ENCODE data around the gene GPR68.

DNA sequence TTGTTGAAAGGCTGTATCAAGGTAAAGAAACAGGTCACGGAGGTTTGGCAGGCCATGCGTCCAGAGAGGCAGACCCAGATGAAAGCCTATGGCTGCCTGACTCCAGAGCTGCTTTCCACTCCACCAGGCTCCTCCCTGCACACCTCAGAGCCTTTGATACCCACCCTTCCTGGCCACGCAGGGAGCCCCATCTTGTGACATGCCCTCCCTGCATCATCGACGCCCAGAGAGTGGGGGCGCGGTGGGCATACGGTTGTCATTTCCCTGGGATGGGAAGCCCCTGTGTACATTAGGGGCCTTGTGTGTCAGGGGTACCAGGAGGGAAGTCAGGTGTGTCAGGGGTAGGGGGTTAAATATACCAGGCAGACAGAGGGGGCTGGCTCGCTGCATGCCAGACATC lies 30.3 kb upstream of the GPR68 start:
- TF ChIP-seq, protein P1, sequence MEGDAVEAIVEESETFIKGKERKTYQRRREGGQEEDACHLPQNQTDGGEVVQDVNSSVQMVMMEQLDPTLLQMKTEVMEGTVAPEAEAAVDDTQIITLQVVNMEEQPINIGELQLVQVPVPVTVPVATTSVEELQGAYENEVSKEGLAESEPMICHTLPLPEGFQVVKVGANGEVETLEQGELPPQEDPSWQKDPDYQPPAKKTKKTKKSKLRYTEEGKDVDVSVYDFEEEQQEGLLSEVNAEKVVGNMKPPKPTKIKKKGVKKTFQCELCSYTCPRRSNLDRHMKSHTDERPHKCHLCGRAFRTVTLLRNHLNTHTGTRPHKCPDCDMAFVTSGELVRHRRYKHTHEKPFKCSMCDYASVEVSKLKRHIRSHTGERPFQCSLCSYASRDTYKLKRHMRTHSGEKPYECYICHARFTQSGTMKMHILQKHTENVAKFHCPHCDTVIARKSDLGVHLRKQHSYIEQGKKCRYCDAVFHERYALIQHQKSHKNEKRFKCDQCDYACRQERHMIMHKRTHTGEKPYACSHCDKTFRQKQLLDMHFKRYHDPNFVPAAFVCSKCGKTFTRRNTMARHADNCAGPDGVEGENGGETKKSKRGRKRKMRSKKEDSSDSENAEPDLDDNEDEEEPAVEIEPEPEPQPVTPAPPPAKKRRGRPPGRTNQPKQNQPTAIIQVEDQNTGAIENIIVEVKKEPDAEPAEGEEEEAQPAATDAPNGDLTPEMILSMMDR (IDR thresholded peaks at IDR 0.05), result no peak
- no peak for TF ChIP-seq POLR2A (IDR thresholded peaks at IDR 0.05)
